Body of pancreas (tissue), 4 donors: ENCODE measurements around the gene EYA3.

Source experiments
- CTCF ChIP-seq, 7 experiments: fragments of 450-650 bp in 4 of 7; fragments of 200-600 bp in 3 of 7; sonication (generic) in 3 of 7; IDR thresholded peaks; one replicate each; pipeline ENCODE4 v1.5.1; 2016 to 2019; ENCODE audit warnings: antibody characterized with exemption in 7 of 7
- POLR2A ChIP-seq, 3 donors: fragments of 450-650 bp; IDR thresholded peaks; one replicate each; pipeline ENCODE4 v1.6.1; 2016; ENCODE audit warnings: antibody characterized with exemption in 3 of 3, mild to moderate bottlenecking in 2 of 3

DNA sequence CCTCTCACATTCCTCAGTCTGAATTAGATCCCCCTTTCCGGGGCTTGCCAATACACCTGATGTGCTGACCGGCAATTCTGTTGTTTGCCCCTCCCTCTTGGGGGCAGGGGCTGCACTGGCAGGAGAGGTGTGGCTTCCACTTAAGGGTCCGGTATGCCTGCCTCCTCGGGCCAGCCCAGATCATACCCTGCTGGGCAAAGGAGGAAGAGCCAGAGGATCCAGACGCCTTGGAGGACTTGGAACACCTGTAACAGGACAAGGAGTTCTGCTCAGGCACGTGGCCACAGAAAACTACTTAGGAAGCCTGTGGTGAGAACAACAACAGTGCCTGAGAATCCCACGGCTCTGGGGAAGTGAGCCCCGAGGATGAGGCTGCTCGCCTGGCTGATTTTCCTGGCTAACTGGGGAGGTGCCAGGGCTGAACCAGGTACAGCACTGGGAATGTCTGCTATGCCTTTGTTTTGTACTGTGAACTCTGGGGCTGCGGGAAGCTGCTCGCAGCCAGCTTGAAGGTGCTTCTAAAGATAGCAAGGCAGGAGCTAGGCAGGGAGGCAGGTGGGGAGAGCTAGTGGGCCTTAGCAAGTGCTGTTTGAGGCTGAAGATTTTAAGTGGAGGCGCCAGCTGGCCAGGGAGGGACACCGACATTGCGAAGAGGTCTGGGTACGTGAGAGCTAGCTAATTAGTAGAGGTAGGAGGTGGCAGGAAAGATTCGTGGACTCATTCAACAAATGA, 153.4 kb downstream of the EYA3 start, which contains the start of gene SMPDL3B:
- TF ChIP-seq CTCF (IDR thresholded peaks at IDR 0.05) (peak in 5 of 7 experiments; percentile 7 to 52 (median 45)), POLR2A (IDR thresholded peaks at IDR 0.05) (peak; percentile 50 to 79 (median 74))
